NCI-H748 treated with DMSO at 0.1 percent for 48 hours (cell line): ENCODE measurements around the gene NT5C2.
A peak's percentile ranks its signal among the peaks of the same experiment; 100 is the strongest.
"Not testable (repeated sequence)": the region's sequence is repeated elsewhere in the genome, so short reads cannot be mapped to it uniquely, and the experiment has no call there.

Source experiments
- DNase-seq: peaks from one replicate; lab custom pipeline; 2025; lab: John Stamatoyannopoulos, UW

Gene NT5C2

GRCh38 chr10:103086799-103087198 lies 106.3 kb downstream of the NT5C2 start:
- DNase-seq = no peak

- DNase-seq = no peak
Observed at GRCh38 chr10:103086261-103086660, 106.8 kb downstream of the NT5C2 start.

GRCh38 chr10:103083977-103084320 lies 109.1 kb downstream of the NT5C2 start:
- no peak for DNase-seq

- DNase-seq = no peak
Observed at GRCh38 chr10:103083266-103083976, 109.7 kb downstream of the NT5C2 start.

GRCh38 chr10:103082683-103083082 lies 110.4 kb downstream of the NT5C2 start:
- DNase-seq = no peak

GRCh38 chr10:103080891-103081581 lies 112.0 kb downstream of the NT5C2 start:
- DNase-seq = no peak

GRCh38 chr10:103079946-103080345 lies 113.1 kb downstream of the NT5C2 start:
- no peak for DNase-seq

GRCh38 chr10:103079100-103079499 lies 114.0 kb downstream of the NT5C2 start:
- no peak for DNase-seq

- DNase-seq = no peak
Observed at GRCh38 chr10:103078676-103079075, 114.4 kb downstream of the NT5C2 start.

- DNase-seq = no peak
Observed at GRCh38 chr10:103078309-103078615, 114.8 kb downstream of the NT5C2 start.

GRCh38 chr10:103077491-103078308 lies 115.4 kb downstream of the NT5C2 start:
- no peak for DNase-seq

GRCh38 chr10:103077020-103077419 lies 116.1 kb downstream of the NT5C2 start:
- no peak for DNase-seq

- no peak for DNase-seq
Observed at GRCh38 chr10:103072891-103073290, 120.2 kb downstream of the NT5C2 start.

- DNase-seq = no peak
Observed at GRCh38 chr10:103072276-103072675, 120.8 kb downstream of the NT5C2 start.

GRCh38 chr10:103069453-103070331 lies 123.4 kb downstream of the NT5C2 start:
- peak; percentile 18 for DNase-seq

GRCh38 chr10:103067956-103068355 lies 125.1 kb downstream of the NT5C2 start:
- DNase-seq = no peak

GRCh38 chr10:103067484-103067883 lies 125.6 kb downstream of the NT5C2 start:
- no peak for DNase-seq

GRCh38 chr10:103067099-103067477 lies 126.0 kb downstream of the NT5C2 start:
- not testable (repeated sequence) for DNase-seq

GRCh38 chr10:103066141-103067098 lies 126.7 kb downstream of the NT5C2 start:
- no peak for DNase-seq

GRCh38 chr10:103064956-103065355 lies 128.1 kb downstream of the NT5C2 start:
- no peak for DNase-seq
